ENCODE results near the gene WTIP.
"Not testable (repeated sequence)": the region's sequence is repeated elsewhere in the genome, so short reads cannot be mapped to it uniquely, and the experiment has no call there.

WTIP gene

DNA sequence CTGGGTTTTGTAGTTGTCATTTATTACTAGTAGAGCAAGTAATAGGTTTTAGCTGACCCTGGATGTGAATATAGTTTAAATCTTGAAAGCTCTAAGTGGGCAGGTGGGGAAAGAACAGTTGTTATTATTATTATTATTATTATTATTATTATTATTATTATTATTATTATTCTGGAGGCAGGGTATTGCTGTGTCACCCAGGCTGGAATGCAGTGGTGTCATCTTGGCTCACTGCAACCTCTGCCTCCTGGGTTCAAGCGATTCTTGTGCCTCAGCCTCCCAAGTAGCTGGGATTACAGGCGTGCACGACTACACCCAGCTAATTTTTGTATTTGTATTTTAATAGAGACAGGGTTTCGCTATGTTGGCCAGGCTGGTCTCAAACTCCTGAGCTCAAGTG, 3.1 kb upstream of the WTIP start:
- not testable (repeated sequence) for DNase-seq (ENCODE audit: low read depth in 2 of 2)

GRCh38 chr19:34479396-34479795, 2.2 kb upstream of the WTIP start:
- DNase-seq (ENCODE audit: low read depth in 2 of 2) = no peak

DNA sequence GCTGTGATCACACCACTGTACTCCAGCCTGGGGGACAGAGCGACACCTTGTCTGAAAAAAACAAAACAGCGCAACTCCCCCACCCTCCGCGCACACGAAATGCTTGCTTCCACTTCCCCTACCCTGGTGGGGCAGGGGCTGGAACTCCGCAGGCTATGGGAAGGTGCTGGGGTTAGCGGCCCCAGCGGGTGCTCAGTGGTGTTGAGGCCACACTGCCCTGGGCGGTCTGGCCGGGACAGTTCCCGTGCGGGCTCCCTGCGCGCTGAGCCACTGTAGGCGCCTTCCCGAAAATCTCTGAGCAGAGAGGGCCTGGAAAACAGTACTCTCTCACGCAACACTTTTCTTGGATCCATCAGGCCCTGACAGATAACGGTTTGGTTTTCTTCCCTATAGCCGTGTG, 1.1 kb upstream of the WTIP start:
- DNase-seq (ENCODE audit: low read depth in 2 of 2) = no peak

DNA sequence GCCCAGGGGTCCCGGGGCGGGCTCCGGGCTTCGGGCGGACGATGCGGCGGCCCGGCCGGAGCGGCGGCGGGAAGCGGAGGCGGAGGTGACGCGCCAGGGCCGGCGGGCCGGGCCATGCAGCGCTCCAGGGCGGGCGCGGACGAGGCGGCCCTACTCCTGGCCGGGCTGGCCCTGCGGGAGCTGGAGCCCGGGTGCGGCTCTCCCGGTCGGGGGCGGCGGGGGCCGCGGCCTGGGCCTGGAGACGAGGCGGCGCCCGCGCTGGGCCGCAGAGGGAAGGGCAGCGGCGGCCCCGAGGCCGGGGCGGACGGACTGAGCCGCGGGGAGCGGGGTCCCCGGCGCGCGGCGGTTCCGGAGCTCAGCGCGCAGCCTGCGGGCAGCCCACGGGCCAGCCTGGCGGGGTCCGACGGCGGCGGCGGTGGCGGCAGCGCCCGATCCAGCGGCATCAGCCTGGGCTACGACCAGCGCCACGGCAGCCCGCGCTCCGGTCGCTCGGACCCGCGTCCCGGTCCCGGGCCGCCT, 362 bp downstream of the WTIP start:
- DNase-seq (ENCODE audit: low read depth in 2 of 2) = no peak

DNA sequence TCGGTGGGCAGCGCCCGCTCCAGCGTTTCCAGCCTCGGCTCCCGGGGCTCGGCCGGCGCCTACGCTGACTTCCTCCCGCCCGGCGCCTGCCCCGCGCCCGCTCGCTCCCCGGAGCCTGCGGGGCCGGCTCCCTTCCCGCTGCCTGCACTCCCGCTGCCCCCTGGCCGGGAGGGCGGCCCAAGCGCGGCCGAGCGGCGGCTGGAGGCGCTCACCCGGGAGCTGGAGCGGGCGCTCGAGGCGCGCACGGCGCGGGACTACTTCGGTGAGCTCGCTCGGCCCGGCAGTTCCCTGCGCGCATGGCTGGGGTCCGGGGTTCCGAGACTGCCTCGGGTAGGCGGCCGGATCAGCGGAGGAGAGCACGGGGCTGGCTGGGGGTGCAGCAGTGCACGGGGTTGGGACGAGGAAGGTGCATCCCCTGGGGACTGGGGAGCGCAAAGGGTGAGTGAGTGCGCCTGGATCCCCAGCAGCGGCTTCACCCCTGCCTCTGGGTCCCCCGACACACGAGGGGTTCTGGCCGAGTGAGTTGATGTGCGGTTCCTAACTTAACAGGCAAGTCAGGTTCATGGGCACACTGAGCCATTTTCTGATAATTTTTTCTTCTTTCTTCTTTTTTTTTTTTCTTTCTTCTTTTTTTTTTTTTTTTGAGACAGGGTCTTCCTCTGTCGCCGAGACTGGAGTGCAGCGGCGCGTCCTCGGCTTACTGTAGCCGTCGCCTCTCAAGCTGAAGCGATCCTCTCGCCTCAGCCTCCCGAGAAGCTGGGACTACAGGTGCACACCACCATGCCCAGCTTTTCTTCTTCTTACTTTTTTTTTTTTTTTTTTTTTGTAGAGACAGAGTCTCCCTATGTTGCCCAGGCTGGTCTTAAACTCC, 1.1 kb downstream of the WTIP start:
- no peak for DNase-seq (ENCODE audit: low read depth in 2 of 2)

DNA sequence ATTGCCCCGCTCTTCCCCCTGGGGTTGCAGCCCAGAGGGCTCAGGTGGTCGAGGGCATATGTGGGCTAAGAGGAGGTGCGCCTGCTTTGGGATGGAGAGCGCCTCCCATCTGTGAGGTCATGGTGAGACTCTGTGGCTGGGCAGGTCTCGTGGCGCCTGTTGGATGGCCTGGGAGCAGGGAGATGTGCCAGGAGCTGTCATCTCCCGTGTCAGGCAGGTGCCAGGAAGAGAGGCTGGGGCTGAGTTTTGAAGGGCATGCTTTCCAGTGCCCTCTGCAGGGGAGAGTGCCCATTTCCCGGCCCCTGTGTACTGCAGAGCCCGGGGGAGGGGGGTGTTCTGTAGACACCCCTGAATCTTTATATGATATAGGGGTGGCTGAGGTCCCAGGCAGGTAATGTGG, 2.8 kb downstream of the WTIP start:
- no peak for DNase-seq (ENCODE audit: low read depth in 2 of 2)

GRCh38 chr19:34485831-34486230, 4.3 kb downstream of the WTIP start:
- no peak for DNase-seq (ENCODE audit: low read depth in 2 of 2)

DNA sequence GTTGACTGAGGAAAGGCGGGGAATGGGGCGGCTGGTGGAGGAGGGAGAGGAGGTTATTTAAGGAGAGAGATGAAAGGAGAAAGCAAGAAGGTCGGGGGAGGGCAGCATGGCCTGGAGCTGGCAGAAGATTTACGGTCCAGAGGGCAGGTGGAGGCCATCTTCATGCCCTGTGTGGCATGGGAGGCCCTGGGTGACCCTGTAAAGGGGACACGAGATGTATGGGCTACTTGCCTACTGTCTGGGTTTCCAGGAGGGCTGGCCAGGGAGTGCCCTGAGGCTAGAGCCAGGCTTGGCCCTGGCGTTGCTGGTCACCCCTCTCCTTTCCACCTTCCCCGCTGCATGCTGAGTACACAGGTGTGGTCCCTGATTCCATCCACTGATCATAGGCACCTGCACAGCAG, 6.1 kb downstream of the WTIP start:
- no peak for DNase-seq (ENCODE audit: low read depth in 2 of 2)

GRCh38 chr19:34489175-34489574, 7.6 kb downstream of the WTIP start:
- DNase-seq (ENCODE audit: low read depth in 2 of 2) = no peak

DNA sequence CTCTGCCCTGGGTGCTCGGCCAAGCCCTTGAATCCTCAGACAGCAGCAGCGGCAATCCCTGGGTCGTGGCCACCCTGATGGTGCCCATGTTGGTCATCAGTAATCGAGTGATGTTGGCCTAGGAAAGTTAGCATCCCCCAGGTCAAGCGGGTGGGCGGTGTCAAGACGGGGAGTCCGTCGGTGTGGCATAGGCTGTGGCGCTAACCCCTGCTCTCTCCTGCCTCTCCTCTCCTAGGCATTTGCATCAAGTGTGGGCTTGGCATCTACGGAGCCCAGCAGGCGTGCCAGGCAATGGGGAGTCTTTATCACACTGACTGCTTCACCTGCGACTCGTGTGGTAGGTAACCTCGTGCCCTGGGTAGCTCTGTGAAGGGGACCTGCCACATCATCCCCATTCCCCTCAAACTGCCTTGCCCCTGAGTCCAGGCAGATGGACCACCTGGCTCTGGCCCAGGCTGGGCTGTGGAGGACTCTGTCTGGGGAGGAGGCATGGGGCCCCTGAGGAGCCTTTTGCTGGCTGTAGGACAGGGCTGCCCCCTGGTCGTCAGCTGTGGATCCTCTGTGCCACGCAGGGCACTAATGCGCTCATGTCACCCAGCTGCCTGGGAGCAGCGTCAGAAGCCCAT, 8.7 kb downstream of the WTIP start:
- no peak for DNase-seq (ENCODE audit: low read depth in 2 of 2)

DNA sequence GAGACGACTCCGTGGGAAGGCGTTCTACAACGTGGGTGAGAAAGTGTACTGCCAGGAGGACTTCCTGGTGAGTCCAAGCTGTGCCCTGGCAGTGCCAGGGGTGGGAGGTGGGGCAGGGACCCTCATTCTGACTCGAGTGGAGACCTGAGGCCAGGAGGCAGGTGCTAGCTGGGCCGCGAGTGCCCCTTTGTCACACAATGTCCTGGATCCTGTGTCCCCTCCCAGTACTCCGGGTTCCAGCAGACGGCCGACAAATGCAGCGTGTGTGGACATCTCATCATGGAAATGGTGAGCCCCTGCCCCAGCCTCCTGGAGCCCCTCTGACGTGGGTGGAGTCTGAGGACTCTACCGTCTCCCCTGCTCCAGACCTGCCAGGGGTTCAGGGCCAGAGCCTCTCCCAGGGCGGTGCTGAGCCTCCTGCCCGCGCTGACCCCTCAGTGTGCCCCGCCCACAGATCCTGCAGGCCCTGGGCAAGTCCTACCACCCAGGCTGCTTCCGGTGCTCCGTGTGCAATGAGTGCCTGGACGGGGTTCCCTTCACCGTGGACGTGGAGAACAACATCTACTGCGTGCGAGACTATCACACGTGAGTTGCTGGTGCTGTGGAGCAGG, 11.6 kb downstream of the WTIP start:
- DNase-seq (ENCODE audit: low read depth in 2 of 2) = no peak

GRCh38 chr19:34493649-34494044, 12.1 kb downstream of the WTIP start:
- DNase-seq (ENCODE audit: low read depth in 2 of 2) = no peak

GRCh38 chr19:34494601-34495000, 13.0 kb downstream of the WTIP start:
- no peak for DNase-seq (ENCODE audit: low read depth in 2 of 2)

- DNase-seq (ENCODE audit: low read depth in 2 of 2) = no peak
These were observed 13.9 kb downstream of the WTIP start for GRCh38 chr19:34495416-34495815.

DNA sequence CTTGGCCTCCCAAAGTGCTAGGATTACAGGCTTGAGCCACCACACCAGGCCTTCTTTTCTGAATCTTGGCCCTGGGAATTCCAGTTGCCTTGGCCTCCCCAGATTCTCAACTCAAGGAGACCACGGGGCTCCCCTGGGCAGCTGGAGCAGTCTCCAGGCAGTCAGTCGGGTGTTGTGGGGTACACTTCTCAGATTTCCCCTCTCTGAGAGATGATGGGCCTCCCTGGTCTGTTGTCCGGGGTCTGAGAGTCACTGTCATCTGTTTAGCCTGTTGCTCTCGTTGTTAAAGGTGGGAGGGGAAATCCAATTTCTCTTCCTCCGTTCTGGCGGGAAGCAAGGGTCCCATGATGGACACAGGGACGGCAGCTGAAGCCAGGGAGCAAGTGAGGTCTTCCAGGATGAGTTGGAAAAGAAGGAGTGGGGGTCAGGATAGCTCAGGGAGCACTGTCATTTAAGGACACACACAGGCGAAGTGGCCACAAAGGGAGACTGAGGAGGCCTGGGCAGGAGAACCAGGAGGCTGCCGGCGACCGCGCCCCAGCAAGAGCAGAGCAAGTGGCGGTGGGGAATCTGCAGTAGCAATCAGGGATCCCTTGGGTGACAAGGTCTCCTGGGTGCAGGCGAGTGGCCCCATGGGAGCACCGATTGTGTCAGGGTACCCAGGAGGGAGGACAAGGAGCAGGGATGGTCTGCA, 15.7 kb downstream of the WTIP start:
- no peak for DNase-seq (ENCODE audit: low read depth in 2 of 2)

- DNase-seq (ENCODE audit: low read depth in 2 of 2) = no peak
These were observed 17.7 kb downstream of the WTIP start for GRCh38 chr19:34499155-34499834.

DNA sequence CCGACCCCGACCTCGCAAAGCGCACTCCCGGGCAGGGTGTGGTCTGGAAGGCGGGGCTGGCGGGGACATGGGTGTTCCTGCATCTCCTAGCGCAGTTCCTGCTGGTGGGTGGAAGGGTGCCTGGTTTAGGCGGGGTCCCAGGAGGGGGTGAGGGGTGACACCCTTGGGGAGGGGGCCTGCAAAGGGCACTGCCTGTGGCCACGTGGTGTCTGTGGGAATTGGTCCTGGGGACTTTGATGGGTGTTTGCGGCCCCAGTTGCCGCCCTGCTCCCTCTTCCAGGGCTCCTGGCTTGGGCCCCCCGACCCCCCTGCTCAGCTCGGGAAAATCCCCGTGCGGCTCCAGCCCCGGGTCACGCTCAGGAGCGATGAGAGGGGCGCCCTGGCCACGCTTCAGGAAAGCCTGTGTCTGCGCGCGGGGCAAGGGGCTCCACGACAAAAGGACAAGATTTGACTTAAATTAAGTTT, 19.1 kb downstream of the WTIP start:
- DNase-seq (ENCODE audit: low read depth in 2 of 2) = no peak

DNA sequence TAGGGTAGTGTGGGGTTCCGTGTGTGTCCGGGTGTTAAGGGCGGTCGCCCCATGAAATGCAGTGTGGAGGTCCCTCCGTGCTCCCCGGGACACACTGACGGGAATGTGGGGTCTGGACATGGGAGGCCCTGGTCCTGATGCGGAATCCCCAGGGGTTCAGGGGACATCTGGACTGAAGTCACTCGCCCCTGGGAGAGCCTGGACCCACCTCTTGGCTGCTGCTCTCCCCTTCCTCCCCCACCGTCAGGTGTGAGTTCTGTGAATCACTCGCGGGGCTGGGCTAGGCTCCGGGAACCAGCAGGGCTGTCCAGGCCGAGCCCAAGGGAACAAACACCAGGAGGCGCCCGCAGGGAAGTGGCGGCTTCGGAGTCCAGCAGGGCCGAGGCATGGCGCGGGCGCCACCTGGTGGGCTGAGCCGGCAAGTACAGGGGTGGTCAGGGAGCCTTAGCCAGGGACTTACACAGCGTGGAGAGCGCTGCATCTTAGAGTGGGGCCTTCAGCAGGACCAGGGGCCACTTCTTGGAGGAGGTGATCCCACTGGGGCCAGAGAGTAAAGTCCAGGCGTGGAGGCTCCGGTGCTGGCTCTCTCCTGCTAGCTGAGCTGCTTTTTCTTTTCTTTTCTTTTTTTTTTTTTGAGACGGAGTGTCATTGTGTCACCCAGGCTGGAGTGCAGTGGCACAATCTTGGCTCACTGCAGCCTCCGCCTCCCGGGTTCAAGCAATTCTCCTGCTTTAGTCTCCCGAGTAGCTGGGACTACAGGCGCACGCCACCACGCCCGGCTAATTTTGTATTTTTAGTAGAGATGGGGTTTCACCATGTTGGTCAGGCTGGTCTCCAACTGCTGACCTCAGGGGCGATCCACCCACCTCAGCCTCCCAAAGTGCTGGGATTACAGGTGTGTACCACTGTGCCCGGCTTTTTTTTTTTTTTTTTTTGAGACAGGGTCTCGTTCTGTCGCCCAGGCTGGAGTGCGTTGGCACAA, 20.1 kb downstream of the WTIP start:
- DNase-seq (ENCODE audit: low read depth in 2 of 2) = peak; percentile 64 to 66

DNA sequence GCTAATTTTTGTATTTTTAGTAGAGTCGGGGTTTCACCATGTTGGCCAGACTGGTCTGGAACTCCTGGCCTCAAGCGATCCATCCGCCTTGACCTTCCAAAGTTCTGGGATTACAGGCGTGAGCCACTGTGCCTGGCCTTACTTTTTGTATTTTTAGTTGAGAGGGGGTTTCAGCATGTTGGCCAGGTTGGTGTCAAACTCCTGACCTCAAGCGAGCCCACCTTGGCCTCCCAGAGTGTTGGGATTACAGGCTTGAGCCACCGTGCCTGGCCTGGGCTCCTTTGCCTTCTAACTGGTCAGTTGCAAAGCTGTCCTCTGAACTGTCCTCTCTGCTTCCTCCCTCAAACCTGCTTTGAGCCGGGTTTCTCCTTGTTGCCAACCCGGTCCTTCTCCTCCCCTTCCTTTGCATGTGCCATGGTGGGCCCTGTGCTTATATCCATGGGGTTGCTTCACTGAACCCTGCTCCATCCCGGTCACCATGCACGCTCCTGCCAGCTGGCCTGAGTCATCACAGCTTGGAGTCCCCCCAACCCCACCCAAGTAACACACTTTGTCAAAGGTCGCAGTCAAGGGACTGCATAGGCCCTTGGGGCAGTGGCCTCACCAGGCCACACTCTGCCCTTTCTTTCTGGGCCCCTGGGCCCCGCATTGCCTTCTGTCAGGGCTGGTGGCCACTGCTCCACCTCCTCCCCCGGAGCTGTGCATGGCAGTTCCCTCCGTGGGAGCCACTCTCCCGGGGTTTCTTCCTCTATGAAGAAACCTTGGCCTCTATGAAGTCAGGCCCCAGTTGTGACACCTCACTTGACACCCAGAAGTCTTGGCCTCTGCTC, 21.2 kb downstream of the WTIP start:
- DNase-seq (ENCODE audit: low read depth in 2 of 2) = no peak

Measured in stimulated activated CD8-positive, alpha-beta memory T cell treated with anti-CD3 and anti-CD28 coated beads, Interleukin-2, amount 100 ng/mL, for 1 hour (primary cell).